Stimulated activated naive CD8-positive, alpha-beta T cell treated with anti-CD3 and anti-CD28 coated beads, Interleukin-15, Interleukin-2, amounts not matched to agents 100 ng/mL and 50 ng/mL, for 24 hours (primary cell): ENCODE results near the gene COA8.
"Not testable (repeated sequence)": the region's sequence is repeated elsewhere in the genome, so short reads cannot be mapped to it uniquely, and the experiment has no call there.

ENCODE experiments used
- H3K27ac Mint-ChIP-seq: one replicate; pipeline ENCODE4 v1.8.0; 2021; ENCODE audit warnings: mild to moderate bottlenecking, mixed read lengths
- H3K27me3 Mint-ChIP-seq: one replicate; pipeline ENCODE4 v1.8.0; 2021; ENCODE audit warnings: mixed read lengths
- H3K36me3 Mint-ChIP-seq: one replicate; pipeline ENCODE4 v1.8.0; 2021; ENCODE audit warnings: low read depth, mixed read lengths
- H3K4me1 Mint-ChIP-seq: one replicate; pipeline ENCODE4 v1.8.0; 2021; ENCODE audit warnings: low read depth, mixed read lengths
- H3K4me3 Mint-ChIP-seq: one replicate; pipeline ENCODE4 v1.8.0; 2021; ENCODE audit warnings: mild to moderate bottlenecking, mixed read lengths
- H3K9me3 Mint-ChIP-seq: one replicate; pipeline ENCODE4 v1.8.0; 2021; ENCODE audit warnings: mixed read lengths

COA8 gene

GRCh38 chr14:103594265-103594664, 31.5 kb downstream of the COA8 start:
- Mint-ChIP-seq H3K4me3 (no peak overlapping the region), H3K36me3 (peaks cover 4% of the 10 kb centered on the region), H3K4me1 (peaks cover 7% of the 10 kb centered on the region)

GRCh38 chr14:103597623-103598377, 35.0 kb downstream of the COA8 start:
- Mint-ChIP-seq H3K9me3 (no peaks in the 10 kb centered on the region), H3K4me1 (peaks cover 7% of the 10 kb centered on the region), H3K27ac (no peak overlapping the region), H3K27me3 (no peaks in the 10 kb centered on the region), H3K36me3 (no peaks in the 10 kb centered on the region), H3K4me3 (no peak overlapping the region)

More at GRCh38 chr14:103594265-103594664, 31.5 kb downstream of the COA8 start:
- Mint-ChIP-seq H3K27me3 (no peaks in the 10 kb centered on the region), H3K9me3 (no peaks in the 10 kb centered on the region), H3K27ac (no peak overlapping the region)

DNA sequence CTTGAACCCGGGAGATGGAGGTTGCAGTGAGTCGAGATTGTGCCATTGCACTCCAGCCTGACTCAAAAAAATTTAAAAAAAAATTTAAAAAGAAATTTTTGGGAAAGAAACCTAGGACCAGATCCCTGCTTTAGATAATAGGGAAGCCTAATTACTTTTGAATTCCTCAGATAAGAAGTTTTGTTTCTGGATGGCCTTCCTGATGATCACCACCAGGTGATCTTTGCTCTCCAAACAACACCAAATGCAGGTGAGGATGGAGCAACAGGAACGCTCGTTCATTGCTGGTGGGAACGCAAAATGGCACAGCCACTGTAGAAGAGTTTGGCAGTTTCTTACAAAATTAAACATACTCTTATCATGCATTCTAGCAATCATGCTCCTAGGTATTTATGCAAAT, 37.7 kb downstream of the COA8 start:
- H3K27me3 Mint-ChIP-seq = no peaks in the 10 kb centered on the region
- H3K4me1 Mint-ChIP-seq = peaks cover 3% of the 10 kb centered on the region
- H3K4me3 Mint-ChIP-seq = no peak overlapping the region
- H3K36me3 Mint-ChIP-seq = no peaks in the 10 kb centered on the region
- H3K27ac Mint-ChIP-seq = no peak overlapping the region
- no peaks in the 10 kb centered on the region for H3K9me3 Mint-ChIP-seq

DNA sequence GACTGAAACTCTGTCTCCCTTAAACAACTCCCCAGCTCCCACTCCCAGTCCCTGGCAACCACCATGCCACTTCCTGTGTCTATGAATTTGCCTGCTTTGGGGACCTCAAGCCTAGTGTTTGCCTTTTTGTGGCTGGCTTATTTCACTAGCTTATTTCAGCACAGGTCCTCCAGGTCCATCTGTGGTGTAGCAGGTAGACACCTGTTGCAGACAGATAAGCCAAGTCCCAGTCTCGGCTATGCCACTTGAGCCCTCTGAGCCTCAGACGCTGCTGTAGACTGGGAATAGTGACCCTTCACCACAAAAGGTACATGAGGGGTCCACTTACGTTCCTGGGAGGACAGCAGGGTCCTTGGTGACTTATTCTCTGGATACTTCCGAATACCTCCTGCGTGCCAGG, 41.9 kb downstream of the COA8 start:
- H3K36me3 Mint-ChIP-seq = no peaks in the 10 kb centered on the region
- H3K27ac Mint-ChIP-seq = no peak overlapping the region
- peaks cover 13% of the 10 kb centered on the region for H3K27me3 Mint-ChIP-seq
- no peak overlapping the region for H3K4me3 Mint-ChIP-seq
- H3K9me3 Mint-ChIP-seq = no peaks in the 10 kb centered on the region
- peaks cover 17% of the 10 kb centered on the region for H3K4me1 Mint-ChIP-seq

GRCh38 chr14:103606963-103607668, 44.4 kb downstream of the COA8 start:
- Mint-ChIP-seq H3K27me3 (peaks cover 13% of the 10 kb centered on the region), H3K4me3 (peak overlapping the region; percentile 70), H3K27ac (peak overlapping the region; percentile 70), H3K4me1 (peaks cover 17% of the 10 kb centered on the region), H3K9me3 (peaks cover 7% of the 10 kb centered on the region), H3K36me3 (peaks cover 6% of the 10 kb centered on the region)

- Mint-ChIP-seq H3K27me3 (peaks cover 13% of the 10 kb centered on the region), H3K27ac (no peak overlapping the region)
These were observed 45.1 kb downstream of the COA8 start for GRCh38 chr14:103607822-103608221.

GRCh38 chr14:103609081-103609480, 46.3 kb downstream of the COA8 start:
- Mint-ChIP-seq H3K27me3 (peaks cover 13% of the 10 kb centered on the region), H3K4me1 (peaks cover 17% of the 10 kb centered on the region)
- H3K36me3 Mint-ChIP-seq, H3K27ac Mint-ChIP-seq, H3K4me3 Mint-ChIP-seq, H3K9me3 Mint-ChIP-seq: not testable (repeated sequence)

More at GRCh38 chr14:103607822-103608221, 45.1 kb downstream of the COA8 start:
- Mint-ChIP-seq H3K4me3 (peak overlapping the region; percentile 70), H3K9me3 (peaks cover 7% of the 10 kb centered on the region), H3K4me1 (peaks cover 17% of the 10 kb centered on the region), H3K36me3 (peaks cover 6% of the 10 kb centered on the region)

DNA sequence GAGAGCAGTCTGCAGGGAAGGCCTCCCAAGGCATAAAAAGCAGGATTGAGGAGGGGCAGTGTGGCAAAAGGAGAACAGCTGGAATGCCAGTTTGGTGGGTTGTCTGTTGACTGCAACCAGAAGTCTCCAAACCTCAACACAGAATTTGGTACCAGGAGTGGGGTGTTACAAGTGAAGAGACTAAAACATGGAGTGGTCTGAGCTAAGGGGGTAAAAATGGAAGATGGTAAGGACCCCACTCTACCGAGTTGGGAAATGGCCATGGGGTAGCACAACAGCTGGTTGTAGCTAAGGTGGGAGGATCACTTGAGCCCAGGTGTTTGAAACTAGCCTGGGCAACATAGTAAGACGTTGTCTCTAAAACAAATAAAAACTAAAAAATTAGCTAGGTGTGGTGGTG, 48.5 kb downstream of the COA8 start:
- Mint-ChIP-seq H3K27me3 (peaks cover 13% of the 10 kb centered on the region), H3K27ac (no peak overlapping the region), H3K4me3 (no peak overlapping the region), H3K9me3 (peaks cover 7% of the 10 kb centered on the region), H3K36me3 (peaks cover 6% of the 10 kb centered on the region), H3K4me1 (peaks cover 17% of the 10 kb centered on the region)

GRCh38 chr14:103613517-103613916, 50.8 kb downstream of the COA8 start:
- Mint-ChIP-seq H3K27ac (no peak overlapping the region), H3K4me1 (no peaks in the 10 kb centered on the region), H3K27me3 (peaks cover 5% of the 10 kb centered on the region), H3K9me3 (peaks cover 7% of the 10 kb centered on the region), H3K36me3 (peaks cover 6% of the 10 kb centered on the region), H3K4me3 (no peak overlapping the region)

DNA sequence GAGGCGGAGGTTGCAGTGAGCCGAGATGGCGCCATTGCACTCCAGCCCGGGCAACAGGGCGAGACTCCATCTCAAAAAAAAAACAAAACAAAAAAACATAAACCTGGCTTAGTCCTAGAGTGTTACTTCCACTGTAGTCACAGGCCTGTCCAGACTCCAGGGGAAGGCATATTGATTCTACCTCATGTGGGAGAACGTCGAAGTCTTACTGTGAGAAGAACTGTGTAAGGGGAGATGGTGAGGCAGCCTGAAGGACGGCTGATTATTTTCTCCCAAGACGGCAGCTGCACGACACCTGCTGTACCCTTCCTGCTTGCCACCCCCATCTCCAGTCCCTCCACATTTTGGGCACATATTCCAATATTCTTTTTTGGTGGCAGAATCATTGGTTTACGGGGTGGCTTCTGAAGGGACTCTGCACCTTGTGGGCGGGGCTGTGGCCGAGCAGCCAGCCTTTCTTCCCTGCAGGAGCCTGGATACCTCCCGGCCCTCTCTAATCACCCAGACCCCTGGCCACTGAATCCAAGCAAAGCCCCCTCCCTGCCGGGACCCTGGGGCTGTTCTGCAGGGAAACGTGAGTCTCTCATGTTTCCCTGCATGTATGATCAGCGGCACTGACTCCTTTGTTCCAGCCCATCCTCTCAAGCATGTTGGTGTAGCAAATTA, 54.0 kb downstream of the COA8 start:
- H3K36me3 Mint-ChIP-seq = no peaks in the 10 kb centered on the region
- no peak overlapping the region for H3K4me3 Mint-ChIP-seq
- no peaks in the 10 kb centered on the region for H3K9me3 Mint-ChIP-seq
- no peaks in the 10 kb centered on the region for H3K4me1 Mint-ChIP-seq
- no peaks in the 10 kb centered on the region for H3K27me3 Mint-ChIP-seq
- H3K27ac Mint-ChIP-seq = no peak overlapping the region

GRCh38 chr14:103619057-103619456, 56.3 kb downstream of the COA8 start:
- Mint-ChIP-seq H3K36me3 (no peaks in the 10 kb centered on the region), H3K4me1 (peaks cover 5% of the 10 kb centered on the region), H3K4me3 (no peak overlapping the region), H3K27ac (no peak overlapping the region), H3K27me3 (no peaks in the 10 kb centered on the region), H3K9me3 (no peaks in the 10 kb centered on the region)

DNA sequence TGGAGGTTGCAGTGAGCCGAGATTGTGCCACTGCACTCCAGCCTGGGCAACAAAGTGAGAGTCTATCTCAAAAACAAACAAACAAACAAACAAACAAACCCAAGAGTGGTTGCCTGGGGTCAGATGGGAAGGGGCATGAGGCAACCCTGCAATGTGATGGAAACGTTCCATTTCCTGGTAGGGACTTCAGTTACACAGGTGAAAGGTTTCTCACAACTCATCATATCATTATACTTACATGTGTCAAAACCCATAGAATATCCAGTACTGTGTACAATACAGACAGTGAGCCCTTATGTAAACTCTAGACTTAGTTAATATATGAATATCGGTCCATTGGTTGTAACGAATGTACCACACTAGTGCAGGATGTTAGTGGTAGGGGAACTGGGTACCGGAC, 59.1 kb downstream of the COA8 start:
- Mint-ChIP-seq H3K4me3 (no peak overlapping the region), H3K9me3 (no peaks in the 10 kb centered on the region), H3K36me3 (no peaks in the 10 kb centered on the region), H3K27me3 (no peaks in the 10 kb centered on the region), H3K27ac (no peak overlapping the region), H3K4me1 (peaks cover 22% of the 10 kb centered on the region)

DNA sequence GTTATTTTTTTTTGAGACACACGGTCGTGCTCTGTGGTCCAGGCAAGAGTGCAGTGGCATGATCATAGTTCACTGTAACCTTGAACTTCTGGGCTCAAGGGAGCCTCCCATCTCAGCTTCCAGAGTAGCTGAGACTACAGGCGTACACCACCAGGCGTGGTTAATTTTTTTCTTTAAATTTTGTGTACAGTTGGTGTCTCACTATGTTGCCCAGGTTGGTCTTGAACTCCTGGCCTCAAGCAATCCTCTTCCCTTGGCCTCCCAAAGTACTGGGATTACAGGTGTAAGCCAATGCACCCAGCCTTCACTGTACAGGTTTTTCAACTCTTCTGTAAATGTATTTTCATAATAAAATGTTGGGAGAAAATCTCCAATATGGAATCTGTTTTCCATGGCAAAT, 60.5 kb downstream of the COA8 start:
- no peak overlapping the region for H3K27ac Mint-ChIP-seq
- H3K4me3 Mint-ChIP-seq = no peak overlapping the region
- no peaks in the 10 kb centered on the region for H3K9me3 Mint-ChIP-seq
- H3K4me1 Mint-ChIP-seq = peaks cover 28% of the 10 kb centered on the region
- H3K27me3 Mint-ChIP-seq = no peaks in the 10 kb centered on the region
- no peaks in the 10 kb centered on the region for H3K36me3 Mint-ChIP-seq

- Mint-ChIP-seq H3K4me3 (no peak overlapping the region), H3K36me3 (no peaks in the 10 kb centered on the region), H3K27me3 (no peaks in the 10 kb centered on the region), H3K27ac (no peak overlapping the region), H3K9me3 (no peaks in the 10 kb centered on the region), H3K4me1 (peaks cover 28% of the 10 kb centered on the region)
These were observed 61.2 kb downstream of the COA8 start for GRCh38 chr14:103623883-103624482.

GRCh38 chr14:103624860-103625259, 62.1 kb downstream of the COA8 start:
- Mint-ChIP-seq H3K36me3 (no peaks in the 10 kb centered on the region), H3K27me3 (no peaks in the 10 kb centered on the region), H3K4me3 (peak overlapping the region; percentile 73), H3K9me3 (no peaks in the 10 kb centered on the region), H3K27ac (peak overlapping the region; percentile 90), H3K4me1 (peaks cover 28% of the 10 kb centered on the region)
